IMR-90 (cell line): Measurements from ENCODE around the gene UBE2E2. TPM values are rescaled to one million over a fixed set of nuclear protein-coding genes. Genes with fewer than 3 reads are reported as not detected.

ENCODE experiments used
- ATAC-seq: fragments of 200-7000 bp; cut with Tn5 transposase; 2 replicates; pipeline ENCODE4 v1.9.1; 2020; ENCODE audit warnings: low read depth, mild to moderate bottlenecking, moderate library complexity
- BruUV-seq: library from RNA; stranded (reverse); fragments of 400-500 nt; replicated peaks from 2 replicates; lab custom pipeline; 2021; lab: Mats Ljungman, UMichigan
- CTCF ChIA-PET: fragments of 300-600 bp; formaldehyde crosslinking; extraction: SDS; loops from one replicate; lab custom pipeline; 2021; ENCODE audit warnings: antibody characterized with exemption; lab: Yijun Ruan, JAX
- POLR2A ChIA-PET: fragments of 300-600 bp; sonication (Branson Sonifier 250); formaldehyde crosslinking; loops from one replicate; lab custom pipeline; 2022; ENCODE audit warnings: antibody characterized with exemption; ENCODE audit not compliant: unreplicated experiment; lab: Charles Lee
- DNase-seq: peaks from one replicate; pipeline ENCODE4 v3.0.0; 2013
- H2AFZ ChIP-seq: replicated peaks from 2 replicates; pipeline ENCODE3; 2013; ENCODE audit warnings: low read length, mild to moderate bottlenecking; ENCODE audit not compliant: poor library complexity
- H2AK5ac ChIP-seq: 2 replicates; pipeline ENCODE4 v1.6.1; 2013; ENCODE audit warnings: low read depth, low read length, inconsistent platforms
- H2AK9ac ChIP-seq: replicated peaks from 2 replicates; pipeline ENCODE3; 2013; ENCODE audit warnings: mild to moderate bottlenecking, low read depth, low read length, moderate library complexity; ENCODE audit not compliant: poor library complexity
- H2BK120ac ChIP-seq: 2 replicates; pipeline ENCODE4 v1.6.1; 2013; ENCODE audit warnings: low read depth, low read length, inconsistent platforms
- H2BK15ac ChIP-seq: 3 replicates; pipeline ENCODE4 v1.6.1; 2013; ENCODE audit warnings: low read depth, low read length, inconsistent platforms
- H2BK20ac ChIP-seq: 2 replicates; pipeline ENCODE4 v1.6.1; 2013; ENCODE audit warnings: low read depth, mild to moderate bottlenecking, inconsistent platforms, low read length, moderate library complexity
- H2BK5ac ChIP-seq: 2 replicates; pipeline ENCODE4 v1.6.1; 2013; ENCODE audit warnings: mild to moderate bottlenecking, low read depth, low read length, inconsistent platforms; ENCODE audit not compliant: poor library complexity, severe bottlenecking
- H3K14ac ChIP-seq: replicated peaks from 2 replicates; pipeline ENCODE4 v1.6.1; 2013; ENCODE audit warnings: low read depth, low read length, inconsistent platforms
- H3K18ac ChIP-seq: 2 replicates; pipeline ENCODE4 v1.6.1; 2013; ENCODE audit warnings: low read depth, low read length, control low read depth
- H3K23ac ChIP-seq: 2 replicates; pipeline ENCODE4 v1.6.1; 2013; ENCODE audit warnings: low read depth, low read length, inconsistent platforms
- H3K27ac ChIP-seq: 2 replicates; pipeline ENCODE4 v1.5.1; 2013; ENCODE audit warnings: mild to moderate bottlenecking, control low read depth, low read length; ENCODE audit not compliant: insufficient read depth
- H3K27me3 ChIP-seq: 2 replicates; pipeline ENCODE4 v1.6.1; 2013; ENCODE audit warnings: low read length; ENCODE audit not compliant: control insufficient read depth, insufficient read depth
- H3K36me3 ChIP-seq: 2 replicates; pipeline ENCODE4 v1.6.1; 2013; ENCODE audit warnings: low read length, mixed read lengths; ENCODE audit not compliant: control insufficient read depth, insufficient read depth
- H3K4ac ChIP-seq: 2 replicates; pipeline ENCODE4 v1.6.1; 2013; ENCODE audit warnings: low read depth, low read length, inconsistent platforms
- H3K4me1 ChIP-seq: 2 replicates; pipeline ENCODE4 v1.6.1; 2013; ENCODE audit warnings: low read length, mixed read lengths; ENCODE audit not compliant: control insufficient read depth, insufficient read depth
- H3K4me2 ChIP-seq: 2 replicates; pipeline ENCODE4 v1.6.1; 2013; ENCODE audit warnings: low read depth, mild to moderate bottlenecking, control low read depth, low read length, moderate library complexity
- H3K4me3 ChIP-seq: 2 replicates; pipeline ENCODE4 v1.5.1; 2013; ENCODE audit warnings: low read depth, mild to moderate bottlenecking, control low read depth, low read length, moderate library complexity; ENCODE audit not compliant: insufficient read depth
- H3K56ac ChIP-seq: 2 replicates; pipeline ENCODE4 v1.6.1; 2013; ENCODE audit warnings: low read length, inconsistent platforms; ENCODE audit not compliant: insufficient read depth; ENCODE audit errors: extremely low read depth
- H3K79me1 ChIP-seq, 2 experiments: 2 replicates each; pipeline ENCODE4 v1.6.1; 2013; ENCODE audit warnings: low read length in 2 of 2, inconsistent platforms in 1 of 2, low read depth in 1 of 2
- H3K9ac ChIP-seq: 2 replicates; pipeline ENCODE4 v1.6.1; 2013; ENCODE audit warnings: low read depth, low read length, control low read depth
- H3K9me1 ChIP-seq: 2 replicates; pipeline ENCODE4 v1.6.1; 2013; ENCODE audit warnings: low read length, inconsistent platforms; ENCODE audit not compliant: insufficient read depth
- H3K9me3 ChIP-seq: 2 replicates; pipeline ENCODE4 v1.6.1; 2013; ENCODE audit warnings: low read length; ENCODE audit not compliant: control insufficient read depth, insufficient read depth
- H4K20me1 ChIP-seq: 2 replicates; pipeline ENCODE4 v1.6.1; 2013; ENCODE audit warnings: low read length, inconsistent platforms; ENCODE audit not compliant: insufficient read depth
- H4K5ac ChIP-seq: 2 replicates; pipeline ENCODE4 v1.6.1; 2013; ENCODE audit warnings: mild to moderate bottlenecking, low read depth, low read length, control low read depth
- H4K8ac ChIP-seq, 2 experiments: 2 replicates each; pipeline ENCODE4 v1.6.1; 2013; ENCODE audit warnings: low read depth in 2 of 2, low read length in 2 of 2, control low read depth in 1 of 2, inconsistent platforms in 1 of 2
- H4K91ac ChIP-seq: 2 replicates; pipeline ENCODE4 v1.6.1; 2013; ENCODE audit warnings: low read depth, low read length, inconsistent platforms; ENCODE audit not compliant: insufficient read depth
- BHLHE40 ChIP-seq: fragments of 150-350 bp; IDR thresholded peaks from 2 replicates; pipeline ENCODE4 v1.6.1; 2016; ENCODE audit warnings: mild to moderate bottlenecking, low read depth, low read length
- CEBPB ChIP-seq: IDR thresholded peaks from 2 replicates; pipeline ENCODE4 v1.6.1; 2012; ENCODE audit warnings: low read depth, low read length, improper control_type of control experiment
- CHD1 ChIP-seq: IDR thresholded peaks from 2 replicates; pipeline ENCODE4 v1.6.1; 2012; ENCODE audit warnings: low read depth, low read length, improper control_type of control experiment
- FOS ChIP-seq: fragments of 150-350 bp; IDR thresholded peaks from 2 replicates; pipeline ENCODE4 v1.6.1; 2016; ENCODE audit warnings: low read depth, low read length
- MAFK ChIP-seq: IDR thresholded peaks from 2 replicates; pipeline ENCODE4 v1.6.1; 2012; ENCODE audit warnings: low read depth, low read length, improper control_type of control experiment
- MAZ ChIP-seq: IDR thresholded peaks from 2 replicates; pipeline ENCODE4 v1.6.1; 2012; ENCODE audit warnings: low read depth, mild to moderate bottlenecking, low read length, improper control_type of control experiment, moderate library complexity, borderline replicate concordance
- MXI1 ChIP-seq: IDR thresholded peaks from 2 replicates; pipeline ENCODE4 v1.6.1; 2012; ENCODE audit warnings: low read depth, mild to moderate bottlenecking, low read length, moderate library complexity, borderline replicate concordance
- NFE2L2 ChIP-seq: fragments of 150-350 bp; IDR thresholded peaks from 2 replicates; pipeline ENCODE4 v1.6.1; 2016; ENCODE audit warnings: low read depth, mild to moderate bottlenecking, low read length
- POLR2A ChIP-seq: IDR thresholded peaks from 2 replicates; pipeline ENCODE4 v1.6.1; 2012; ENCODE audit warnings: mild to moderate bottlenecking, low read depth, low read length
- RAD21 ChIP-seq: IDR thresholded peaks from 2 replicates; pipeline ENCODE4 v1.6.1; 2012; ENCODE audit warnings: low read length, improper control_type of control experiment
- RCOR1 ChIP-seq: IDR thresholded peaks from 2 replicates; pipeline ENCODE4 v1.6.1; 2012; ENCODE audit warnings: mild to moderate bottlenecking, low read length, improper control_type of control experiment; ENCODE audit not compliant: insufficient replicate concordance
- RFX5 ChIP-seq: IDR thresholded peaks from 2 replicates; pipeline ENCODE4 v1.8.0; 2012; ENCODE audit warnings: low read depth, mild to moderate bottlenecking, low read length, moderate library complexity
- SMC3 ChIP-seq: fragments of 150-350 bp; IDR thresholded peaks from 2 replicates; pipeline ENCODE4 v1.6.1; 2016; ENCODE audit warnings: low read depth, mild to moderate bottlenecking, antibody characterized with exemption, low read length, moderate library complexity
- WGBS, 2 experiments: methylation state at CpG; one replicate each; pipeline versions ENCODE4 v1.1.5 to v1.1.7; 2013; ENCODE audit warnings: missing lambda C conversion rate in 2 of 2; ENCODE audit not compliant: insufficient read length in 1 of 2; ENCODE audit errors: extremely low coverage in 2 of 2; 5-methylcytosine and 5-hydroxymethylcytosine counted together
- dilution Hi-C: fragments of 300-500 bp; cut with HindIII; formaldehyde crosslinking; loops from one replicate; pipeline ENCODE4 v1.14.3; 2018; ENCODE audit warnings: low sequenced_read_pairs; ENCODE audit not compliant: unreplicated experiment
- in situ Hi-C: fragments of 300-500 bp; cut with MboI; formaldehyde crosslinking; loops from 3 replicates; pipeline ENCODE4 v1.14.3; 2019; ENCODE audit warnings: low sequenced_read_pairs, inconsistent platforms, mixed read lengths
- intact Hi-C: fragments of 100-400 bp; cut with micrococcal nuclease; formaldehyde crosslinking; loops from 2 replicates; pipeline ENCODE4 v1.10.0; 2022
- polyA plus RNA-seq, 3 experiments: library from polyadenylated mRNA; depleted of rRNA; stranded (reverse); fragments of >200 nt; gene quantifications; 2 replicates each; pipeline ENCODE4 v1.2.3, GENCODE V29; 2012; ENCODE audit warnings: low replicate concordance in 1 of 3
- total RNA-seq: library from RNA; depleted of rRNA; stranded (reverse); fragments of >200 nt; gene quantifications from 2 replicates; pipeline ENCODE4 v1.2.3, GENCODE V29; 2012
- TF ChIP-seq, protein P1 (sequence below): conservative IDR thresholded peaks from 2 replicates; pipeline ENCODE4 v1.5.1; 2012; ENCODE audit warnings: mild to moderate bottlenecking, low read depth, low read length, improper control_type of control experiment
- TF ChIP-seq, protein P2 (sequence below): fragments of 150-350 bp; IDR thresholded peaks from 2 replicates; pipeline ENCODE4 v1.6.1; 2016; ENCODE audit warnings: low read depth, mild to moderate bottlenecking, low read length, moderate library complexity, borderline replicate concordance
- TF ChIP-seq, protein P3 (sequence below): fragments of 150-350 bp; IDR thresholded peaks from 2 replicates; pipeline ENCODE4 v1.6.1; 2017; ENCODE audit warnings: mild to moderate bottlenecking, antibody characterized with exemption, low read length, low read depth

The UBE2E2 gene
- total and polyA plus RNA-seq, 2 of the 4 experiments (the other 2 are of a cell fraction): 18.6 to 32.7 TPM

DNA sequence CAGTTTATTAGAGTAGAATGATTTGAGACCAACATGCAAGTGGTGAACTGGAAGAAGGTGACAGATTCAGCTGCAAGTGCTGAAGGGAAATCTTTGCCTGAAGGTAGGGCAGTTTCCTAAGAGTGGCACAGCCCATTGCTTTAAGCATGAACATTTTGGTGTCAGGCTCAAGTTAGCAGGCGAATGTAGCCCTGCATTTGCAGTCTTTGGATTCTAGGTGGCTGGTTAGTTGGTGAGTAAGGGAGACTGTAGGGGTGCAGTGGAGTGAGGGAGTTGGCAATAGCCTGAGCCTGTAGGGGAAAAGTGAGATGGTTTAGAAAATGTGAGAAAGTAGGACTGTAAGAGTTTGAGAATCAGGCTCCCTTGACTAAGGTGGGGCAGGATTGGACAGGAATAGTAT lies 29.7 kb downstream of the UBE2E2 start:
- dilution Hi-C loops (no loop called here), in situ Hi-C loops (no loop called here), intact Hi-C loops (no loop called here)
- no peak for TF ChIP-seq POLR2A
- TF ChIP-seq, protein P1, sequence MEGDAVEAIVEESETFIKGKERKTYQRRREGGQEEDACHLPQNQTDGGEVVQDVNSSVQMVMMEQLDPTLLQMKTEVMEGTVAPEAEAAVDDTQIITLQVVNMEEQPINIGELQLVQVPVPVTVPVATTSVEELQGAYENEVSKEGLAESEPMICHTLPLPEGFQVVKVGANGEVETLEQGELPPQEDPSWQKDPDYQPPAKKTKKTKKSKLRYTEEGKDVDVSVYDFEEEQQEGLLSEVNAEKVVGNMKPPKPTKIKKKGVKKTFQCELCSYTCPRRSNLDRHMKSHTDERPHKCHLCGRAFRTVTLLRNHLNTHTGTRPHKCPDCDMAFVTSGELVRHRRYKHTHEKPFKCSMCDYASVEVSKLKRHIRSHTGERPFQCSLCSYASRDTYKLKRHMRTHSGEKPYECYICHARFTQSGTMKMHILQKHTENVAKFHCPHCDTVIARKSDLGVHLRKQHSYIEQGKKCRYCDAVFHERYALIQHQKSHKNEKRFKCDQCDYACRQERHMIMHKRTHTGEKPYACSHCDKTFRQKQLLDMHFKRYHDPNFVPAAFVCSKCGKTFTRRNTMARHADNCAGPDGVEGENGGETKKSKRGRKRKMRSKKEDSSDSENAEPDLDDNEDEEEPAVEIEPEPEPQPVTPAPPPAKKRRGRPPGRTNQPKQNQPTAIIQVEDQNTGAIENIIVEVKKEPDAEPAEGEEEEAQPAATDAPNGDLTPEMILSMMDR: no peak
- no peak for TF ChIP-seq BHLHE40
- no peak for TF ChIP-seq RAD21
- no peak for TF ChIP-seq RCOR1
- TF ChIP-seq FOS: no peak
- TF ChIP-seq, protein P2, sequence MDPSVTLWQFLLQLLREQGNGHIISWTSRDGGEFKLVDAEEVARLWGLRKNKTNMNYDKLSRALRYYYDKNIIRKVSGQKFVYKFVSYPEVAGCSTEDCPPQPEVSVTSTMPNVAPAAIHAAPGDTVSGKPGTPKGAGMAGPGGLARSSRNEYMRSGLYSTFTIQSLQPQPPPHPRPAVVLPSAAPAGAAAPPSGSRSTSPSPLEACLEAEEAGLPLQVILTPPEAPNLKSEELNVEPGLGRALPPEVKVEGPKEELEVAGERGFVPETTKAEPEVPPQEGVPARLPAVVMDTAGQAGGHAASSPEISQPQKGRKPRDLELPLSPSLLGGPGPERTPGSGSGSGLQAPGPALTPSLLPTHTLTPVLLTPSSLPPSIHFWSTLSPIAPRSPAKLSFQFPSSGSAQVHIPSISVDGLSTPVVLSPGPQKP: no peak
- TF ChIP-seq, protein P3, sequence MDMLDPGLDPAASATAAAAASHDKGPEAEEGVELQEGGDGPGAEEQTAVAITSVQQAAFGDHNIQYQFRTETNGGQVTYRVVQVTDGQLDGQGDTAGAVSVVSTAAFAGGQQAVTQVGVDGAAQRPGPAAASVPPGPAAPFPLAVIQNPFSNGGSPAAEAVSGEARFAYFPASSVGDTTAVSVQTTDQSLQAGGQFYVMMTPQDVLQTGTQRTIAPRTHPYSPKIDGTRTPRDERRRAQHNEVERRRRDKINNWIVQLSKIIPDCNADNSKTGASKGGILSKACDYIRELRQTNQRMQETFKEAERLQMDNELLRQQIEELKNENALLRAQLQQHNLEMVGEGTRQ: no peak
- TF ChIP-seq MXI1: no peak
- TF ChIP-seq NFE2L2: no peak
- no peak for TF ChIP-seq MAFK
- TF ChIP-seq SMC3: no peak
- no peak for TF ChIP-seq CEBPB
- no peak for TF ChIP-seq CHD1
- no peak for TF ChIP-seq RFX5
- TF ChIP-seq MAZ: no peak
- Histone ChIP-seq H3K36me3 (no peaks in the 10 kb centered on the region), H3K4me3 (no peak overlapping the region), H3K4ac (no peak overlapping the region), H3K14ac (no peak overlapping the region), H3K18ac (no peak overlapping the region), H2BK5ac (no peak overlapping the region), H4K91ac (no peak overlapping the region), H2AK9ac (peak overlapping the region; percentile 42), H3K27me3 (no peaks in the 10 kb centered on the region), H2BK15ac (no peak overlapping the region), H3K23ac (no peak overlapping the region), H2BK20ac (no peak overlapping the region), H2AK5ac (no peak overlapping the region), H4K20me1 (peaks cover 12% of the 10 kb centered on the region; the same call in 1 of the 2 replicates), H3K79me1 (peaks cover 25 to 27% of the 10 kb centered on the region in 2 experiments; a peak in 3 of 4 replicates), H2BK120ac (no peak overlapping the region), H3K9me3 (no peaks in the 10 kb centered on the region), H3K9ac (no peak overlapping the region), H3K4me2 (no peak overlapping the region), H4K5ac (no peak overlapping the region), H3K4me1 (peaks cover 6% of the 10 kb centered on the region), H3K56ac (no peak overlapping the region), H3K9me1 (no peaks in the 10 kb centered on the region; the same call in 1 of the 2 replicates), H3K27ac (no peak overlapping the region), H4K8ac (no peak overlapping the region), H2AFZ (no peak overlapping the region)
- DNase-seq (no peak), ATAC-seq (no peak)
- CTCF ChIA-PET: no interaction called here
- WGBS, 2 experiments: 100% methylated on average over 1 of the region's 1 CpG; no CpG with 5 or more reads in 1 of the 2 experiments
- no TSS peak for BruUV-seq
- POLR2A ChIA-PET: no interaction called here
